KOPT-K1 (cell line): Measurements from ENCODE around the gene LRRC14B.
"Not testable (repeated sequence)": the region's sequence is repeated elsewhere in the genome, so short reads cannot be mapped to it uniquely, and the experiment has no call there.

Source experiments
- H3K27ac ChIP-seq: fragments of 200-600 bp; sonication (generic); 2 replicates; pipeline ENCODE4 v1.5.1; 2016; ENCODE audit warnings: antibody characterized with exemption, mild to moderate bottlenecking, low read depth, low read length; ENCODE audit not compliant: poor library complexity, severe bottlenecking
- H3K36me3 ChIP-seq: fragments of 200-600 bp; sonication (generic); 2 replicates; pipeline ENCODE4 v1.5.1; 2017; ENCODE audit warnings: antibody characterized with exemption, mild to moderate bottlenecking, low read length, moderate library complexity; ENCODE audit not compliant: insufficient read depth
- H3K9me3 ChIP-seq: fragments of 200-600 bp; sonication (generic); 2 replicates; pipeline ENCODE4 v1.5.1; 2017; ENCODE audit warnings: antibody characterized with exemption, low read length, mild to moderate bottlenecking; ENCODE audit not compliant: insufficient read depth, poor library complexity, severe bottlenecking

Gene LRRC14B

DNA sequence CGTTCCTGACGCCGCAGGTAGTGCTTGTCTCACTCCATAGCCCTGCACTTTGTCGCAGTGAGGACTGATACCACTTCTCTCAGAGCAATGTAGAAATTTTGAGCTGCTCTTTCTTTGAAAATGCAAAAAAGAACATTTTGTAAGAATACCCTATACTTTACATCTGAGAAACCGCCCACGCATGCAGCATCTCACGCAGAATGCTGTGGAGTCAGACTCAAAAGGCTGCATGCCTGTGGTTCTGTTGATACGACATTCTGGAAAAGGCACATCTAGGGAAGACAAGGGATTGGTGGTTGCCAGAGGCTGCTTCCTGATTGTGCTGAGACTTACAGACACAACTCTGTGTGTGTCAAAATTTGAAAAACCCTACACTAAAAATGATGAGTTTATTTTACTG lies 46.6 kb downstream of the LRRC14B start:
- not testable (repeated sequence) for H3K27ac ChIP-seq, H3K9me3 ChIP-seq
- H3K36me3 ChIP-seq = peaks cover 98% of the 10 kb centered on the region

GRCh38 chr5:240550-240949 lies 49.3 kb downstream of the LRRC14B start:
- peaks cover 98% of the 10 kb centered on the region for H3K36me3 ChIP-seq
- not testable (repeated sequence) for H3K9me3 ChIP-seq, H3K27ac ChIP-seq

DNA sequence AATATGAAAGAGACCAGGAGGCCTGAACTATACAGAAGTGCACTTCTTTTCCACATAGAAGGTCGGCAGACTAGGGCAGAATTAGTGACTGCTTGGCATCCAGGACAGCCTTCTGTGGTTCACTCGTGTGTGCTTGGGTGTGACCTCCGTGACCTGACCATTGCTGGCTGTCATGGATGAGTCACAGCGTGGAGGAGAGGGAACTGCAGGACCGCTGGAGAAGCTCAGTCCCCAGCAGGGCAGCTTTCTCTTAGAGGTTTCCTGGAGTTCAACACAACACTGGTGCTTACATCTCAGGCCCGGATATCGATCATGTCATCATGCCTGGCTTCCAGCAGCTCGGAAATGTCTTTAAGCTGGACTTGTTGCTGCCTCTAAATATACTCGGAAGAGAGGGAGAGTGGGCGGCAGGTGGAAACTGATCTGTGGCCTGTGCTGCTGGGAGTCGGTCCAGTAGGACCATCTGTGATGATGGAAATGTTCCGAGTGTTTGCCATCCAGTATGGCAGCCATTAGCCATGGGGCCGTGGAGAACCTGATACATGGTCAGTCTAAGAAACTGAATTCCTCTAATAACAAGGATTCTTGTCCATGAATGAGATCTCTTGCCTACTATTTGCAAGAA lies 49.9 kb downstream of the LRRC14B start:
- not testable (repeated sequence) for H3K9me3 ChIP-seq, H3K27ac ChIP-seq
- H3K36me3 ChIP-seq = peaks cover 98% of the 10 kb centered on the region

DNA sequence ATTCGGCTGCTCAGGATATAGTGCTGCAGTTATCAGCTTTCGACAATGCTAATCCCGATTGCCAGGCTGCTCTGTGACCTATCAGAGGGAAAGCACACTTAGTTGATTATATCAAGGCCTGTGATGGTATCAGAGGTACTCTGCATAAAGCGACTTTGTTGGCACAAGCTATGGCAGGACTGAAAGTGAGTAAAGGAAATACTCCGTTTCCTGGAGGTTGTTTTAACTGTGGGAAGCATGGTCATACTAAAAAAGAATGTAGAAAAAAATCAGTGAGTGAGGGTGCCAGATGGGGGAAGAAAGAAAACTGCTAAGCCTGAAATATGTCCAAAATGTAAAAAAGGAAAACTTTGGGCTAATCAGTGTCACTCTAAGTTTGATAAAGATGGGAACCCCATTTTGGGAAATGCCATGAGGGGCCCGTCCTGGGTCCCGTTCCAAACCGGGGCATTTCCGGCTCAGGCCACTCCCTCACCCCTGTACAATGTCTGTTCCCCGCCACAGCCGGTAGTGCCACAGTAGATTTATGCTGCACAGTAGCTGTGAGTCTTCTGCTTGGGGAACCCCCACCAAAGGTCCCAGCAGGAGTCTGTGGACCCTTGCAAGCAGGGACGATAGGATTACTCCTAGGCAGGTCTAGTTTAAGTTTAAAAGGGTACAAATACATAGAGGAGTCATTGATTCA lies 52.5 kb downstream of the LRRC14B start:
- not testable (repeated sequence) for H3K9me3 ChIP-seq, H3K27ac ChIP-seq
- H3K36me3 ChIP-seq = peaks cover 99% of the 10 kb centered on the region

GRCh38 chr5:245717-246116 lies 54.4 kb downstream of the LRRC14B start:
- H3K36me3 ChIP-seq = peaks cover 99% of the 10 kb centered on the region
- not testable (repeated sequence) for H3K9me3 ChIP-seq, H3K27ac ChIP-seq
